Peyer's patch (tissue), 4 donors: Measurements from ENCODE around the gene TTC38. TPM values are rescaled to one million over a fixed set of nuclear protein-coding genes. Genes with fewer than 3 reads are reported as not detected.

Experiments used
- DNase-seq, 3 donors: peaks; one replicate each; pipeline ENCODE4 v3.0.0-alpha.2; 2017 to 2019
- H3K27ac ChIP-seq, 4 donors: fragments of 200-600 bp; sonication (generic); one replicate each; pipeline ENCODE4 v1.5.1; 2016 to 2019
- H3K27me3 ChIP-seq, 2 donors: fragments of 200-600 bp; sonication (generic); one replicate each; pipeline ENCODE4 v1.5.1; 2019
- H3K36me3 ChIP-seq, 3 donors: fragments of 200-600 bp; sonication (generic); one replicate each; pipeline ENCODE4 v1.5.1; 2016 to 2019
- H3K4me1 ChIP-seq, 4 donors: fragments of 200-600 bp; sonication (generic); one replicate each; pipeline ENCODE4 v1.5.1; 2016 to 2019
- H3K4me3 ChIP-seq, 4 donors: fragments of 200-600 bp; sonication (generic); 1 replicate in 3 of 4; 2 replicates in 1 of 4; pipeline ENCODE4 v1.5.1; 2016 to 2019; ENCODE audit warnings: mild to moderate bottlenecking in 1 of 4
- H3K9me3 ChIP-seq, 4 donors: fragments of 200-600 bp; sonication (generic); one replicate each; pipeline ENCODE4 v1.5.1; 2016 to 2019; ENCODE audit warnings: mild to moderate bottlenecking in 1 of 4
- POLR2A ChIP-seq, 2 donors: fragments of 450-650 bp; IDR thresholded peaks; one replicate each; pipeline ENCODE4 v1.5.1; 2017; ENCODE audit warnings: antibody characterized with exemption in 2 of 2, mild to moderate bottlenecking in 2 of 2, moderate library complexity in 2 of 2
- total RNA-seq, 4 donors: library from RNA; depleted of rRNA; stranded (reverse); fragments of >200 nt; gene quantifications; one replicate each; pipeline ENCODE4 v1.1.0, GENCODE V29; 2016
- TF ChIP-seq, protein P1 (sequence below), 6 experiments: fragments of 450-650 bp in 4 of 6; fragments of 200-600 bp in 2 of 6; sonication (generic) in 1 of 6; IDR thresholded peaks; one replicate each; pipeline ENCODE4 v1.5.1; 2017 to 2019; ENCODE audit warnings: antibody characterized with exemption in 6 of 6, mild to moderate bottlenecking in 3 of 6, moderate library complexity in 1 of 6

Gene TTC38
- total RNA-seq, 4 donors from 2014 or later, result 173 to 606 (median 587) TPM

GRCh38 chr22:46289244-46289891 is 21.6 kb downstream of the TTC38 start:
- no peaks in the 10 kb centered on the region for H3K9me3 ChIP-seq
- no peak for TF ChIP-seq POLR2A (IDR thresholded peaks at IDR 0.05)
- TF ChIP-seq, protein P1, sequence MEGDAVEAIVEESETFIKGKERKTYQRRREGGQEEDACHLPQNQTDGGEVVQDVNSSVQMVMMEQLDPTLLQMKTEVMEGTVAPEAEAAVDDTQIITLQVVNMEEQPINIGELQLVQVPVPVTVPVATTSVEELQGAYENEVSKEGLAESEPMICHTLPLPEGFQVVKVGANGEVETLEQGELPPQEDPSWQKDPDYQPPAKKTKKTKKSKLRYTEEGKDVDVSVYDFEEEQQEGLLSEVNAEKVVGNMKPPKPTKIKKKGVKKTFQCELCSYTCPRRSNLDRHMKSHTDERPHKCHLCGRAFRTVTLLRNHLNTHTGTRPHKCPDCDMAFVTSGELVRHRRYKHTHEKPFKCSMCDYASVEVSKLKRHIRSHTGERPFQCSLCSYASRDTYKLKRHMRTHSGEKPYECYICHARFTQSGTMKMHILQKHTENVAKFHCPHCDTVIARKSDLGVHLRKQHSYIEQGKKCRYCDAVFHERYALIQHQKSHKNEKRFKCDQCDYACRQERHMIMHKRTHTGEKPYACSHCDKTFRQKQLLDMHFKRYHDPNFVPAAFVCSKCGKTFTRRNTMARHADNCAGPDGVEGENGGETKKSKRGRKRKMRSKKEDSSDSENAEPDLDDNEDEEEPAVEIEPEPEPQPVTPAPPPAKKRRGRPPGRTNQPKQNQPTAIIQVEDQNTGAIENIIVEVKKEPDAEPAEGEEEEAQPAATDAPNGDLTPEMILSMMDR (IDR thresholded peaks at IDR 0.05), result no peak
- no peak overlapping the region for H3K4me3 ChIP-seq
- peak in 1 of 3 donors; percentile 46 for DNase-seq
- peaks cover 0 to 92% (median 0%) of the 10 kb centered on the region in 3 donors for H3K36me3 ChIP-seq
- H3K27ac ChIP-seq, result peak overlapping the region in 3 of 4 donors; percentile 58 to 77 (median 63)
- no peaks in the 10 kb centered on the region for H3K27me3 ChIP-seq
- H3K4me1 ChIP-seq, result peaks cover 3 to 22% (median 6%) of the 10 kb centered on the region in 4 donors

DNA sequence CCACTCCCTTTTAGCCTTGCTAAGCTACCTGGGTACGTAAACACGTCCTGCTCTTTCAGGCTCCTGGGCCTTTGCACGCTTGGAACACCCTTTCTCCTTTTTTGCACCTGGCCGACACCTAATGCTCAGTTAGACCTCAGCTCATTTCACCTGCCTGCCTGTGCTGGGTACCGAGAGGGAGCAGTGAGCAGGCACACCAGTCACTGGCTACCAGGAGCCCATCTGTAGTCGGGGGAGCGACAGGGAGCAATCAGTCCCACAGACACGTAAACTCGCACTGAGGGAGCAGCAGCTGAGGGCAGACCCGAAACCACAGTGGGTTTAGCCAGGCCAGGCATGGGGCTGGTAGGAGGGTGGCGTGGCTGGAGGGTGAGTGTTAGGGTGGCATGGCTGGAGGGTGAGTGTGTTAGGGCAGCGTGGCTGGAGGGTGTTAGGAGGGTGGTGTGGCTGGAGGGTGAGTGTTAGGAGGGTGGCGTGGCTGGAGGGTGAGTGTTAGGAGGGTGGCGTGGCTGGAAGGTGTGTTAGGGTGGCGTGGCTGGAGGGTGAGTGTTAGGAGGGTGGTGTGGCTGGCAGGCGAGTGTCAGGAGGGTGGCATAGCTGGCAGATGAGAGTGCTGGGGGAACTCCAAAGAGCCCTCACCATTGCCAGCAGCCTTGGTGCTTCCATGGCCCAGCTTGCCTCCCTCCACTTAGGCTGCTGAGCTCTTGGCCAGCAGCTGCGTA is 22.5 kb downstream of the TTC38 start:
- Histone ChIP-seq H3K27me3 (no peaks in the 10 kb centered on the region), H3K4me3 (no peak overlapping the region), H3K27ac (no peak overlapping the region), H3K4me1 (peaks cover 3 to 22% (median 6%) of the 10 kb centered on the region in 4 donors), H3K9me3 (no peaks in the 10 kb centered on the region), H3K36me3 (peaks cover 0 to 83% (median 0%) of the 10 kb centered on the region in 3 donors)
- TF ChIP-seq, protein P1 (IDR thresholded peaks at IDR 0.05), result no peak
- TF ChIP-seq POLR2A (IDR thresholded peaks at IDR 0.05), result no peak
- peak in 1 of 3 donors; percentile 41 for DNase-seq

DNA sequence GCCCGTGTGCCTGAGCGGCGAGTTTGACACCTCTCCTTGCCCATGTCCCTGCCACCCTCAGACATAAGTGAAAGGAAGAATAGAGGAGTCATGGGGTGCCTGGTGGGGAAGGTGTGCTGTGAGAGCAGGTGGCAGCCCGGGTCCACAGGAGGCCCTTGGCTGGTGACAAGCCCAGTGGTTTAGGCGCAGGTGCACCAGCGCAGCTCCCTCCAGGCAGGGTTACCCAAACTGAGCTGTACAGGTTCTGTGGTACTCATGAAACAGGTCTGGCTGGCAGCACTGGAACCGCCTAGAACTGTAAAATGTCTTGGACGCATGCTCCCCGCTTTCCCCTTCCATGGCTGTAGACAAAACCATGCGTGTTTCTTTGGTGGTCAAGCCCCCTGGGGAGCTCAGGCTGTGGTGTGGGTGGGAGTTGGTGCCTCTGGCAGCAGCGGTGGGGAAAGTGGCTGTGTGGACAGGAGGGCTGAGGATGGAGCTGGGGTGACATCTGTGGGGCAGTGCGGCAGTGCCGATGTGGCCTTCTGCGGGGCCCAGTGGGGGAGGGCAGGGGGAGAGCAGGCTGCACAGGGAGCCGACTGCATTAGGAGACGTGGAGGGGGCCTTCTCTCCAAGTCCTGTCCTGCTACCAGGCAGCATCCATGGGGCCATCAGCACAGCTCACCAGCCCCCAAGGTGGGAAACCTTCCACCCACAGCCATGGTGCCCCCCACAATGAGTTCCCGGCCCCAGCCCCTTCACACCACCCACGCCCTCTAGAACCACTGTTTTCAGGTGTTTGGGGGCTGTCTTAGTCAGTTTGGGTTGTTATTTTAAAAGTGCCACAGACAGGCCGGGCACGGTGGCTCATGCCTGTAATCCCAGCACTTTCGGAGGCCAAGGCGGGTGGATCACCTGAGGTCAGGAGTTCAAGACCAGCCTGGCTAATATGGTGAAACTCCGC is 23.3 kb downstream of the TTC38 start:
- Histone ChIP-seq H3K9me3 (no peaks in the 10 kb centered on the region), H3K4me1 (peaks cover 3 to 27% (median 10%) of the 10 kb centered on the region in 4 donors), H3K27me3 (no peaks in the 10 kb centered on the region), H3K4me3 (no peak overlapping the region), H3K27ac (no peak overlapping the region), H3K36me3 (peaks cover 0 to 74% (median 0%) of the 10 kb centered on the region in 3 donors)
- peak in 1 of 3 donors; percentile 34 for DNase-seq
- no peak for TF ChIP-seq POLR2A (IDR thresholded peaks at IDR 0.05)
- TF ChIP-seq, protein P1 (IDR thresholded peaks at IDR 0.05), result no peak

- DNase-seq, result no peak
- peaks cover 0 to 64% (median 0%) of the 10 kb centered on the region in 3 donors for H3K36me3 ChIP-seq
- H3K4me1 ChIP-seq, result peaks cover 3 to 27% (median 14%) of the 10 kb centered on the region in 4 donors
- no peak overlapping the region for H3K4me3 ChIP-seq
- H3K27ac ChIP-seq, result no peak overlapping the region
- H3K27me3 ChIP-seq, result no peaks in the 10 kb centered on the region
- TF ChIP-seq, protein P1 (IDR thresholded peaks at IDR 0.05), result no peak
- TF ChIP-seq POLR2A (IDR thresholded peaks at IDR 0.05), result no peak
- no peaks in the 10 kb centered on the region for H3K9me3 ChIP-seq
Observed at GRCh38 chr22:46292173-46292572, 24.4 kb downstream of the TTC38 start.

GRCh38 chr22:46292732-46293131 is 24.9 kb downstream of the TTC38 start:
- TF ChIP-seq POLR2A (IDR thresholded peaks at IDR 0.05), result no peak
- TF ChIP-seq, protein P1 (IDR thresholded peaks at IDR 0.05), result no peak
- peak in 2 of 3 donors; percentile 44 to 64 for DNase-seq
- H3K9me3 ChIP-seq, result no peaks in the 10 kb centered on the region
- H3K27me3 ChIP-seq, result no peaks in the 10 kb centered on the region
- peaks cover 0 to 58% (median 0%) of the 10 kb centered on the region in 3 donors for H3K36me3 ChIP-seq
- H3K4me3 ChIP-seq, result no peak overlapping the region
- H3K4me1 ChIP-seq, result peaks cover under 1 to 23% (median 12%) of the 10 kb centered on the region in 4 donors
- peak overlapping the region in 2 of 4 donors; percentile 4 to 35 for H3K27ac ChIP-seq
